Right lobe of liver (tissue), 4 donors: Measurements from ENCODE around the gene SLC1A3.

Experiments used
- CTCF ChIP-seq, 4 donors: fragments of 200-600 bp in 3 of 4; fragments of 450-650 bp in 1 of 4; IDR thresholded peaks; one replicate each; pipeline versions ENCODE4 v1.5.1 to v1.8.0; 2016 to 2022; ENCODE audit warnings: antibody characterized with exemption in 4 of 4, mild to moderate bottlenecking in 2 of 4
- POLR2A ChIP-seq: fragments of 450-650 bp; IDR thresholded peaks from one replicate; pipeline ENCODE4 v1.6.1; 2017; ENCODE audit warnings: antibody characterized with exemption, mild to moderate bottlenecking
- donor health status: DM: no; HTN: no; CAD: no.
- donor health status: DM: no; HTN: no; CAD: no.
- donor health status: DM: no; HTN: yes; CAD: no.

- no peak for TF ChIP-seq CTCF (IDR thresholded peaks at IDR 0.05)
- no peak for TF ChIP-seq POLR2A
Measured at GRCh38 chr5:36726317-36726716, 119.9 kb downstream of the SLC1A3 start.
